ENCODE data around the gene CXCR6.

Gene CXCR6

DNA sequence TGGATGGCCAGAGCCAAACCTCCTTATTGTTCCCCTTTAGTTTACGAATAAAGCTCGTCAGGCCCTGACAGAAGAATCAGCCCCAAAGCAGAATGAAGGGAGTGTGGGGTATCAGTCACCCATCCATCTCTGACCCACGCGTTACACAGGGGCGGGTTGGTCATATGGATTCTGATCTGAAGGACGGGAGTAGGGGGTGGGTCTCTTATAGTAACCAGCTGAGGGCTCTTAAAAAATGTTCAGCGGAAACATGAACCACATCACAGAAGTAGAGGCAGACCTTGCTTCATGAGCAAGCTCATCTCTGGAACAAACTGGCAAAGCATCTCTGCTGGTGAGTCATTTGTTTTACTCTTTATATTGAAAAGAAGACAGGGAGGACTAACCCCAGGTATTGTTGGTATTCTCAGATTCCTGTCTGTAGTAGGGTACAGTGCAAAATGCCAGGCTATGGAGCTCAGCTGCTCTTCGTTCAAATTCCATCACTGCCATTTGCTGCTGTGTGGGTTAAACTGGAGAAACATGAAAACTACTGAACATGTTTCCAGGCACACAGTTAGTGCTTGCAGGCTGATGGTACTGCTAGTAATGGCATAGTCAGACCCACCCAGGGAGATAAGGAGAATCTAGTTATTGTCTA is at the start of gene CXCR6:
Gene CXCR6 (plus strand): TSS at position 258 of the 640 bp plus-strand sequence. CDS start 3,018 bp downstream, outside the sequence.
- no peak for DNase-seq

DNA sequence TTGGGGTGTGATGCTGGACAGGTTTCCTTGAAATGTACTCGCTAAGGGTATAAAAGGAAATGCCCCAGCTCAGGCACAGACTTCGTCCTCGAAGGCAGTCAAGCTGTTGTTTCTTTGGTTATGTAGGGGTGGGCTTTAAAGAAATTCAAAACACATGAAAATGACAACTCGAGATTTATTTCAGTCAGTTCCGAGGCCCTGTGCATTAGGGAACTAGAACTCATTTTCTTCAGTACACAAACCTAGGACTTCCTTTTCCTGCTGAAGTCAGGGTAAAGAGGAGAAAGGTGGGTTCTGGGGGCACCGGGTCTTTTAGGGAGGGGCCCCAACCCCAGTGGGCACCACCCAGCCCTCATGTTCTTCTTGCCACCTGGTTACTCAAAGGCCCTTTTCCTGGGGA is 49.2 kb upstream of the CXCR6 start:
- DNase-seq, result no peak

DNA sequence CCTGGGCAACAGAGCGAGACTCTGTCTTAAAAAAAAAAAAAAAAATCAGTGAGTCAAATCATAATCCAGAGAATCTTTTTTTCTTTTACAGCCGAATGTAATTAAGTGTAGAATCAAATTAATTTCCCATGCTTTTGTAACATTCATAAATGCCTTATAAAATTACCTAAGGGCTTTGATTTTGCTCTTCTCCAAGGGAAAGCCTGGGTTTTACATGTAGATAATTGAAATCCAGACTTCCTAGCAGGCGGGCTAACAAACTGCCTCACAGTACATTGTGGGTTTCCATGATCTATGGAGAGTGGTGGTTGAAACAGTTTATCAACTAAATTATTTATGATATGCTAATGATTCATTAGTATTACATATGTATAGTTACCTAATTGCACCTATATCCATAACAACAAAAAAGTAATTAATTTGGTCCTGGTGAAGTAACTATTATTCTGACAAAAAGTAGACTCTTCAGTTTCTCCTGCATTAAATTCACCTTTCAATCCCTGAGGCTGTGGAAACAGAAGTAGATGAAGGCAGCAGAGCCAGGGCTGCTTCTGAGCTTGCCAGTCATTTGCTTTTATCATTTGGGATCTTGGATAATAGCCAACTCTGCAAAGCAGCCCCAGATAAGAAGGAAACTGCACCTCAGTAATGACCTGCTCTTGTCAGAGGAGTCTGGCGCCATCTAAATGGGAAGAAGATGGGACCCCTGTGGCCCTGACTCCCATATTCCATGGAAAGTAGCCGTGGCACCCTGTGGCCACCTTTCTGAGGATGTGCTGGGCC is 47.4 kb upstream of the CXCR6 start:
- no peak for DNase-seq

DNA sequence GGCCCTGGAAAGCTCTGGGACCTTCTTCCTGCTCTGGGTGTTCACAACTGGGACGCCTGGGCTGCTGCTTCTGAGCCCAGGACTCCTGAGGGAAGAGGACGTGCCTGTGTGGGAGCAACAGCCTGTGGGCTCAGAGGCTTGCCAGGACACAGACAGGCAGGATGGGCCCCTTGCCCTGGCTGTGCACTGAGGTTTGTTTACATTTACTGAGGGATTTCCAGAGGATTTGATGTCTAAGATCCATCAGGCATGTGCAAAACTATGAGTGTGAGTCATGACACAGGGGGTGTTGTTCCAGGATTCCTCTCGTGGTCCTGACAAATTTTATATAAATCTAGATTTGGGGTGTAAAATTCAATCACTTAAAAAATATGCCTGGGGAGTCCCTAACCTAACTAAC is 46.3 kb upstream of the CXCR6 start:
- DNase-seq, result no peak

DNA sequence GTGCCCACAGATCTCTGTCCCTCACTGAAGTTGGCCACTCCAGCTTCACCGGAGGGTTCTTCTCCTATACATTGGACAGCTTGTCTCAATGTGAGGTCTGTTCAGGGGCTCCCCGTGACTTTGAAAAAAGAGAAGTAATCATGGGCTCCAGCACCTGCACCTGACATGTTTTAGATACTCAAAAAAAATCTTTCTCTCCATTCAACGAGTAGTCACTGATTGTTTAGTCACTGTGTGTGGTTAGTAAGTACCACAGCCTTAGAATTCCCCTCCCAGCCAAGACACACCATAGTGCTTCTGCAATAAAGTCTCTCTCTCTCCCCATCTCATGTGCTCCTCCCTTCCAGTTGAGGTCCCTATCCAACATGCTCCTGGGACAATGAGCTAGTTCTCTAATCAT is 38.3 kb upstream of the CXCR6 start:
- no peak for DNase-seq

DNA sequence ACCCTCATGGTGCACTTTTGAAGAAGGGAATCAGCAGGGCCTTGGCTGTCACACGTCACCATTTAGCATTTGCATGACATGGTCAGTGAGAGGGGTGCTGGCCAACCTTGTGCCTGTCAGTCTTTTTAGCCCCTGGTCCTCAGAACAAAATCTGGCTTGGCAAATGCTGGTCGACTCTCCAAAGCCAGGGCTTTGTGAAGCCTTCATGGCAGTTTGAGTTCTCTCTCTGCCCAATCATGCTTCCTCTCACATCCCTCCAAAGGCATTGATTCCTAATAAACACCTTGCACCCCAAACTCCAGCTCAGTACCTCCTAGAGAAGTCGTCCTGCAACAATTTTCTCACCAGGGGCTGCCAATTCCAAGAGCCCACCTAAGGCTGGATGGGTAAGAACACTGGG is 37.5 kb upstream of the CXCR6 start:
- DNase-seq, result no peak

DNA sequence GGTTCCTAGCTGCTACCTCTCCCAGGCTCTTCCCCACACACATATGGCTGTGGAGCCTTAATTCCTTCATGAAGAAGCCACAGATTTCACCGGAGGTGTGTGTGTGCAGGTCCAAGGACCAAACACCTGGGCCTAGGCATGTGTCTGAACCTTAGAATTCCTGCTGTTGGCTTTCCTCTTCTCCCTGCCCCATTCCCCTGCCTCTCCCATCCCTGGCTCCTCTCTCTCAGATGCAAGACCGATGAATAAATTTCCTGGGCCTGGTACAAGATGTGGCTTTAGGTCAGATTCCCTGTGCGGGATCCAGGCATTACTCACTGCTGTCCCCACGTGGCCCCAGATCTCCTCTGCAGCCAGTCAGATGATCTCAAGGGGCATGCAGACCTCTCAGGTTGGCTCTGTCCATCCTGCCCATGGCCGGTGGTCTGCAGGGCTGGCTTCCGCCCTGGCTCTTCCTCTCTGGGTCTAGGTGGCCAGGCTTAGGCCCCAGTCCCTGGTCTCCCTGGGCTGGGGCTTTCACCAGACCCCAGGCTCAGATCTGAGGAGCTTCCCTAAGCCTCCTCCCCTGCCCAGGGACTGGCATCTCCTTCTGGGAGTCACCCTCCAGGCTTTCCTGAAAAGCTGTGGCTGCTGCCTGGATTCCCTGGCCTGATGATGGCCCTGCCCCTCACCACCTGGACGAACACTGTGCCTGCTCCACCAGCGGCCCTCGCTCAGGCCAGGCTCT is 36.4 kb upstream of the CXCR6 start:
- DNase-seq, result no peak

DNA sequence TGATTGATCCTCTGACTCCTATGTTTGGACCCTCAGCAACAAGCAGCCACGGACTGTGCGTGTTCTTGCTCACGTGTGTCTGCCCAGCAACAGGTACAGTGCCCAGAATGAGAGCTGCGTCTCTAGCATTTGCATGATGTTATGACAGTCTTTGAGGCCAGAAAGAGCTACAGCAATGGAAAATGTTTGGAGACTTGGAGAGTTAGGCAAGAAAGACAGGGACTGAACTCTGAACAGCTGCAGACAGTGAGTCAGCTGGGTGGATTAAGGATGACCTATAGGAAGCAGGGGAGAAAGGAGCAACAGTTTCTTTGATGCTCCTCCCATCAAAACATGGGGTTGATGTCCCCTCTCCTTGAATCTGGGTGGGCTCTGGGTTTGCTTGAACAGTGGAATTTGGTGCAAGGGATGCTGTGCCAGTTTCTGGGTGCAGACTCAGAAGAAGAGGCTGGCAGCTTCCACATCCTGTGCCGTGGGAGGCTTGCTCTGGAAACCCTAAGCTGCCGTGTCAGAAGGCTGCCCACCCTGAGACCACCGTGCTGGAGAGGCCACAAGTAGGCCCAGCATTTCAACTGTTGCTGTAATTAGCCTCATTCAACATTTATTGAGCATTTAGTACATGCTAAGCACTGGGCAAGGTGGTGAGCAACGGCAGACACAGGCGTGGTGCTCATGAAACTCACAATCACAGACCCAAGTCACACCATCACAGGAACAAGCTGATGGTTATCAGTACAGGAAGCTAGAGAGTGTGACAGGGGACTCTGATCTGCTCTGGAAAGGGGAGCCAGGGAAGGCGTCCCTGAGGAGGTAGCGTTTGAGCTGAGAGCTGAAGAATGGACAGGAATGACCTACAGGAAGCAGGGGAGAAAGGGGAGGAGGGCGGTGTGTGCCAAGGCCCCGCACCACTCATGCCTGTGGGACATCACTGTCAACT is 35.2 kb upstream of the CXCR6 start:
- no peak for DNase-seq

DNA sequence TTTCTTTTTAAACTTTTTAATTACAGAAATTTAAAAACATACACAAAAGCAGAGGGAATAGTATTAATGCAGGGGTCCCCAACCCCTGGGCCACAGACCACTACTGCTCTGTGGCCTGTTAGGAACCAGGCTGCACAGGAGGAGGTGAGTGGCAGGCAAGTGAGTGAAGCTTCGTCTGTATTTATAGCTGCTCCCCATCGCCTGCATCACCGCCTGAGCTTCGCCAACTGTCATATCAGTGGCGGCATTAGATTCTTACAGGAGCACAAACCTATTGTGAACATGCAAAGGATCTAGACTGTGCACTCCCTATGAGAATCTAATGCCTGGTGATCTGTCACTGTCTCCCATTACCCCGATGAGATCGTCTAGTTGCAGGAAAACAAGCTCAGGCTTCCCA is 34.5 kb upstream of the CXCR6 start:
- DNase-seq, result no peak

DNA sequence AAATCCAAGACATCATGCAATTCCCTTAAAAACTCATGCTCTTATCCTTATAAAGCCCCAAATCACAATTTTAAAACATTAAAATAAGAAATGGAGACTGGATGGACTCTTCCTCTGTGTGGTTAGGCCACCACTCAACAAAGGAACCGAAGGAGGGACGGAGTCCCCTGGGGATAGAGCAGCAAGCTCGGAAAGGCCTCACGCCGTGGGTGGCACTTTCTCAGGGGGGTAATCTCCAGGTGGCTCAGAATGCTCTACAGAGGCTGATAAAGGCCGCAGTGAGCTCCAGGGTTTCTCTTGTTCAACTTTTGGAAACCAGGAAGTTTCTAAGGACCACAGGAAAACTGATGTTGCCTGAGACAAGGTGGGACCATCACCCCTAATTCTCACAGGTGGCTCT is 33.7 kb upstream of the CXCR6 start:
- DNase-seq, result no peak

DNA sequence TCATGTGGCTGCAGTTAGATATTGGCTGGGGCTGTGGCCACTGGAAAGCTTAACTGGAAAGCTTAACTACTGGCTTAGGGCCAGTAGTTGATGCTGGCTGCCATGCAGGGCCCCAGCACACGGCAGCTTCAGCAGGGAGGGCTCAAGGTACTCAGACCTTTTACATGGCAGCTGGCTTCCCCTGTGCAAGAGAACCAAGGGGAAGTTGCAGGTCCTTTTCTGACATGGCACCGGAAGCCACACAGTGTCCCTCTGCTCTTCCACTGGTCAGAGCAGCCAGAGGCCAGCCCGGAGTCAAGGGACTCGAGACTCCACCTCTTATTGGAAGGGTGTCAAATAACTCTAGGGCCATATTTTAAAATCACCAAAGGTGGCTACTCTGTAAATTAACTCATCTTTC is 32.4 kb upstream of the CXCR6 start:
- no peak for DNase-seq

DNA sequence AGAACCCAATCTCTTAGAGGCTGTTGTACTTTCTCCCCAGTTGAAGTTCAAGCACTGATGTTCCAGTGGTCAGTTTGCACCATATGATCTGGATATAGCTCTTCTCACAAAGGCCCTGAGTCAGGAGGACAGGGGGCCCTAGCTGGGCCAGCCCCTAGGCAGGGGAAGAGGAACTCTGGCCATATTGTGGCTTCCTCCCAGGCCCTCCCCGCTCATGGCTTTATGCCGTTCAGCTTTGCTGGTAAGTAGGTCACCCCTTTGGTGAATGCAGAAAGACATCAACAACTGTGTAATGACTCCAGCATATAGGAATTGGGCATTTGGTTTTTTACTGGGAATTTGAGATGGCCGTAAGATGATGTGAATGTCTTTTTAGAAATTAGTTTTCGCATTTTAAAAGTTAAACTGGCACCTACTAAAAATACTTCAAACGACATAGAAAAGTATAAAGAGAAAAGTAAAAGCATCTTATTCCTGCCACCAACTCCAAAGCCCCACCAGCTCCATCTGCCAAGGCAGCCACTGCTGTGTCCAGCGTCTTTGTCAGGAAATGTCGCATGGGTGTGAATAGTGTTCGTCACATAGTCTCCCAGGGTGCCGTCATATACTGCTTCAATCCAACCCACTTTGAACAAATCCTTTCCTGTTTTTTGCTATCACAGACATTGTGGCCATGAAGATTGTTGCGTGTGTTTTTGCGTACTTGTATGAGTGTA is 31.6 kb upstream of the CXCR6 start:
- no peak for DNase-seq

DNA sequence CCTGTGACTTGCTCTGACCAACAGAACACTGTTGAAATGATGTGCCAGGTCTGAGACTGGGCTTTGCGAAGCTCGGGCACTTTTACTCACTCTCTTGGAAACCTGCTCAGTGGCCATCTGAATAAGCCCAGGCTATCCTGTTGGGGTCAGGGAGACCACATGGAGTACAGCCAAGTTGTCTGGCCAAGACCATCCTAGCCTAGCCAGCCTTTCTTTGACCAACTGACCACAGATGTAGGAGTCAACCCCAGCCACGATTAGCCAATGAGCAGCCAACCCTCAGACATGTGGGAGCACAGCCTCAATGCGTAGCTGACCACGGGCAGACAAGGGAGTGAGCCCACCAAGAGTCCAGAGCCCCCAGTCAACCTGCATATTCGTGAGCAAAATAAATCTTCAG is 30.8 kb upstream of the CXCR6 start:
- no peak for DNase-seq

DNA sequence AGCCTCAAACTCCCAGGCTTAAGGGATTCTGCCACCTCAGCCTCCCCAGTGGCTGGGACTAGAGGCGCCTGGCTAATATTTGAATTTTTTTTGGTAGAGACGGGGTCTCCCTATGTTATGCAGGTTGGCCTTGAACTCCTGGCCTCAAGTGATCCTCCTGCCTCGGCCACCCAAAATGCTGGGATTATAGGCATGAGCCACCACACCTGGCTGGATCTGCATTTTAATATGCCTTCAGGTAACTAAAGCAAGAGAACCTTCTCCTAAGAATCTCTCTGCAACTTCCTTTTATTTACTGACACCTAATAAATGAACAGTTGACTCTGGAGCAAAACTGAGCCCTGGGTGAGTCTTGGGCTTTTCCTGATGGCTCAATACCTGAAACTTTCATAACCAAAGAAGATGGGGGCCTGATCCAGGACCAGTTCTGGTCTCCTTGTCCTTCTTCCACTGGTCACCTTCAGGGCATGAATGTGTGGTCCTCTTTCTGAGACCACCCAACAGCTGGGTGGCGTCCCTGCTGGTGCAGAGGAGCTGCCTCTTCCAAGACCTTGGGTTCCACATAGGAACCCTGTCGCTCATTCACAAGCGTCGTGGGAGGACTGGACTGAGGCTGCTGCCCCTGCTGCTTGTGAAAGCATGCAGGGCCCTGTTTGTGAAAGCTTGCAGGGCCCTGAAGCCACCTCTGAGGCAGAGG is 28.8 kb upstream of the CXCR6 start:
- DNase-seq, result no peak

DNA sequence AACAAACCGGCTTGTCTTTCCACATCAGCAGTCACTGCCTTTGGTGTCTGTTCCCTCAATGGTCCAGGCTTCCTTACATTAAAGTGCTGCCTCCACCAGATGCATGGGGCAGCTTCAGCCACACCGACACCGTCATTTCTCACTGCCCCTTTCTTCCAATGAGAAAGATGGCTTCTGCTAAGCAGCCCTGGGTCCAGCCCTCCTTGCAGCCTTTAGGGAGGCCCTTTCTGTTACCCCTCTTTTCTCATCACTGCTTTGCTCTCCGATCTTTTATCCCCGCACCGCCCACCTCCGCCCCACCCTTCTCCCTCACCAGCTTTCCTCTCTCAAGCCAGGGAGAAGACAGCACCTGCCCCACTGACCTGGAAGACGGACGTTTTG is 28.2 kb upstream of the CXCR6 start:
- DNase-seq, result no peak

DNA sequence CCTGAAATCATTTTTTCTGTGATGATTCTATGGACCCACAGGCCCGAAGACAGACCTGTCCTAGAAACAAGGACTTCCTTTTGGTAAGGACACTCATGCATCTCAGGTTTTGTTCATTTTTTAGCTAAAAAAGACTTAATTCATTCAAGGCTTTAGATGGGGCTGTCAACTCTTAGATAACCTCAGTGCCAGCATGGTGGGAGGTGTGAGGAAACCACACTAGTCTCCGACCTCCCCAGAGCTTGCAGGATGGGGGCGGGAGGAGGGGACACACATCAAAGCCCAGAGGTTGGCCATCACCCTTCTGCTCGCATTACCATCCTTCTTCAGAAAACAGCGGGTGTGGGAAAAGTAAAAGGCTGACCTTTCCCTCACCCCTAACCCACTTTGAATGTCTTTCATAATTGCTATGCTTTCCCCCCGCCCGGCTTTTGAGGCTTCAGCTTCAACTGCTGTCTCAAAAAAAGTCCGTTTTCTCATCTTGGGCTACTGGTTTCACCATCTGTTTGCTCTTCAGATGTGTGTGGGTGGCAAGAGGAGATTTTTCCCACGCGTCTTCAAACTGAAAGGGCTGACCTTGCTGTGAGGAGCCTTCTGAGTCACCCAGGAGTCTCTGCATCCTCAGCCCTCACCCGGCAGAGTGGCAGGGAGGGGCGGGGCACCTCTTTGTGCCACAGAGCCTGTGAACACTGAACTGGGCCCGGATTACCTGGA is 27.6 kb upstream of the CXCR6 start:
- peak; percentile 40 for DNase-seq

DNA sequence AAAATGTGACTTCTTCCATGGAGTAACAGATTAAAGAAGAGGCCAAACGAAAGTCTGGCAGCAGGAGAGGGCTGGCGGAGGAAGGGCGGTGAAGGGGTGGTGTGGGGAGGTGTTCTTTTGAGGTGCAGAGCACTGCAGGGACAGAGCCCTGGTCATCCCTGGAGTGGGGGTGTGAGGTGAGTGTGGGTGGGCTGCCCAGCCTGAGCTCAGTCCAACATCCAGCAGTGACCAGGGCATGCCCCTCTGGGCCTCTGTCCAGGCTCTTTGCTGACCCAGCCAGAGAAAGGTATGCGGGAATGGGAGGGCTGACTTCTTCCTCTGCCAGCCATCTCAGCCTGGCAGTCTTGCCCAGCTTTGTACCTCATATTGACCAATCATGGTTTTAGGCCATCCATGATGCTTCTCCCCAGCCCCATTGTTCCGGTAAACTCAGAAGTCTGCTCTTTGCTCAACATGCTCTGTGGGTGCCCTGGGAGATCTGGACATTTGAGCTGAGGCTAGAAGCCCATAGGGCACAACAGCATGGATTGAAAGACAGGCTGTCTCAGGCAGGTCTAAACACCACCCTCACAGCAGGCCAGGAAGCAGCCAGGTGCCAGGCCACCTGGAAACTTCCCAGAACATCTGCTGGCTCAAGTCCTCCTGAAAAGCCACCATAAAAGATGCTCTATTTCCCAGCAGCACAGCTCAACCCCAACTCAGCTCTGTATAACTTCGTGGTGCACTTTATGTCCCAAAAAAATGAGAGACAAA is 25.9 kb upstream of the CXCR6 start:
- no peak for DNase-seq

DNA sequence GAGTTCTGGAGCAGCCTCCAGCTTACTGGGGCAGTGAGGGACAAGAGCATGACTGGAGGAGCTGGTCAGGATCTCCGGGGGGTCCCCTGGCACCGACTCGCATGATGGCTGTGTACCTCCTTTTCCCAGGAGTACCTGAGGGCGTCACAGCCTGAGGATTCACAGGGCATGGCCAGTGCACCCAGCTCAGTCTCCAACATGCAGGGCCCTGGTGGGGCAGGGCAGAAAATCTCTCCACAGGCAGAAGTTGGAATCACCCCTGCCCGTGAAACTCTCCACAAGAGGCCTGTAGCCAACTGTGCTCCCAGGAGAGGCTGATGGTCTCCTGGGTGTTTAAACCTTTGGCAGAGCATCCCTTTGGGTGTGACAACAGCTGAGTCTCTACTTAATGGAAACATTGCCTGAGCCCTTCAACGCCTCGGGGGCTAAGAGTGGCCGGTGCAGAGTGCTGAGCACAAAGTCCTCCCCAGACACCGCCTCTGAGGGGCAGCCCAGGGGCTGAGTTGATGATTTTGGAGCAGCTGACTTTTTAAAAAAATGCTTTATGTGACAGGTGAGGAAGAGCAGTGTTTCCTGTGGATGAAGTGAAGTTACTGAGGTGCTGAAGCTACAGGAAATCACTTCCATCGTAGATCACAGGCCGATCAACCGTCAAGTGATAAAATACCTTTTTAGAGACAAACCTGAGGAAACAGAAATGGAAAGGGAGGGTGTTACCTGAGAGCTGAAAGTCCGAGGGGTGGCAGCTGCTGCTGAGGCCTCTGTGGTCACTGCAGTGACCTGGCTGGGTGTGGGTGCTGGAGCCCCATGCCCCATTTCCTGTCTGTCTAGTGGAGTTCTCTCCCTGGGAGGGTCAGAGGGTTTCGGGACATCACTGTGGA is 21.9 kb upstream of the CXCR6 start:
- DNase-seq, result no peak

DNA sequence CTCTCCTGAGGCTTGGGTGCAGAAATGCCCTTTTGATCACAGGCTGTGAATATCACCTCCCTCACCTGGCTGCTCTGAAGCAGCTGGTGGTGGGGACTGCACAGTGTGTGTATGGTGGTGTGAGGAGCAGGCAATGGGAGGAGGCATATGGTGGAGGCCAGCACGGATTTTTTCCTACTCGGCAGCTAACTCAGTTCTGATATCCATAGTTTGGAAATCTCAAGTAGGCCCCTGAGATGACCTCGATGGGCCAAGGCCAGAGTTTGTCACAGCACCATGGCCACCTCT is 21.3 kb upstream of the CXCR6 start:
- no peak for DNase-seq
